Nucleus accumbens (tissue), 56 donors: ENCODE data around the gene SEPTIN12.
"Not testable (repeated sequence)": the region's sequence is repeated elsewhere in the genome, so short reads cannot be mapped to it uniquely, and the experiment has no call there.

Source experiments
- DNase-seq, 56 donors: peaks; one replicate each; lab custom pipeline; 2025; lab: John Stamatoyannopoulos, UW

Gene SEPTIN12

GRCh38 chr16:4760221-4760910 lies 27.8 kb downstream of the SEPTIN12 start:
- DNase-seq, result no peak

DNA sequence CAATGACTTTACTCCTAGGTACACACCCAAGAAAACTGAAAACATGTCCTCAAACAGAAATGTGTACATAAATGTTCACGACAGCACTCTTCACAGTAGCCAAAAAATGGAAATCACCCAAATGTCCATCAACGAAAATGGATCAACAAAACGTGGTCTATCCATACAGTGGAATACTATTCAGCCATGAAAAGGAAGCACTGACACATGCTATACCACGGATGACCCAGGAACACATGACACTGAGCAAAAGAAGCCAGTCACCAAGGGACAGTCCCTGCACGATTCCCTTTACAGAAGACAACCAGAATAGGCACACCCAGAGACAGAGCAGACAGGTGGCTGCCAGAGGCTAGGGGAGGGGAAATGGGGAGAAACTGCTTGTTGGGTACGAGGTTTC lies 32.5 kb downstream of the SEPTIN12 start:
- DNase-seq, result no peak

GRCh38 chr16:4754865-4755264 lies 33.3 kb downstream of the SEPTIN12 start:
- DNase-seq, result no peak

DNA sequence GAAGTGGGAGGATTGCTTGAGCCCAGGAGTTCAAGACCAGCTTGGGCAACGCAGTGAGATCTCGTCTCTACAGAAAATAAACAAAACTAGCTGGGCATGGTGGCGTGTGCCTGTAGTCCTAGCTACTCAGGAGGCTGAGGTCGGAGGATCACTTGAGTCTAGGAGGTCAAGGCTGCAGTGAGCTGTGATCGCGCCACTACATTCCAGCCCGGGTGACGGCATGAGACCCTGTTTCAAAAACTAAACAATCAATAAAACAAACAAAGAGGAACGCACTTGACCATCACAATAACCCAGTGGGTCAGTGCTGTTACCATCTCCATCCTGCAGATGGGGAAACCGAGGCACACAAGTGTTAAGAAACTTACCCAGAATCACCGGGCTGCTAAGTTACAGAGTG lies 34.9 kb downstream of the SEPTIN12 start:
- DNase-seq, result no peak

DNA sequence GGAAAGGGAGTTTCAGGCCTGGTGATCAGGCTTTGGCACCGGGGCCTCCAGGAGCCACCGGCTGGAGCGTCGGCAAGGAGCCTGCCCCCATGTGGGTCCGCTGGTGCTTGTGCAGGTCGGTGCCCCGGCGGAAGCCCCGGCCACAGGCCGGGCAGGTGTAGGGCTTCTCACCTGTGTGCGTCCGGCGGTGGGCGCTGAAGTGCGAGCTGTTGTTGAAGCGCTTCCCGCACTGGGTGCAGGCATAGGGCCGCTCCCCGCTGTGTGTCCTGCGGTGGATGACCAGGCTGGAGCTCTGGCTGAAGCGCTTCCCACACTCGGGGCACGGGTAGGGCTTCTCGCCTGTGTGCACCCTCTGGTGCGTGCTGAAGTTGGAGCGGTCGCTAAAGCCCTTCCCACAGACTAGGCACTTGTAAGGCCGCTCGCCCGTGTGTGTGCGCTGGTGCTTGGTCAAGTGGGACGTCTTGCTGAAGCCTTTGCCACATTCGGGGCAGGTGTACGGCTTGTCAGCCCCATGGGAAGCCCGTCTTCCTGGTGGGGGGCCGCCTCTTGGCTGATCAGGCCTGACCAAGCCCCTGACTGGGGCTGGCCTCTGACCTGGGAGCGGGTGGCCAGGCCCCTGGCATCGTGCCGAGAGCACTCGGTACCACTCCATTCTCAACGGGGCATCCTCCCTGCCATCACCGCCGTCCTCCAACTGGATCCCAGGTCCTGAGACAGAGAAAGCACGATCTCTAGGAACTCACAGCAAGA lies 35.6 kb downstream of the SEPTIN12 start:
- DNase-seq, result no peak

GRCh38 chr16:4750896-4751295 lies 37.2 kb downstream of the SEPTIN12 start:
- no peak for DNase-seq

GRCh38 chr16:4749700-4750257 lies 38.4 kb downstream of the SEPTIN12 start:
- DNase-seq, result no peak

DNA sequence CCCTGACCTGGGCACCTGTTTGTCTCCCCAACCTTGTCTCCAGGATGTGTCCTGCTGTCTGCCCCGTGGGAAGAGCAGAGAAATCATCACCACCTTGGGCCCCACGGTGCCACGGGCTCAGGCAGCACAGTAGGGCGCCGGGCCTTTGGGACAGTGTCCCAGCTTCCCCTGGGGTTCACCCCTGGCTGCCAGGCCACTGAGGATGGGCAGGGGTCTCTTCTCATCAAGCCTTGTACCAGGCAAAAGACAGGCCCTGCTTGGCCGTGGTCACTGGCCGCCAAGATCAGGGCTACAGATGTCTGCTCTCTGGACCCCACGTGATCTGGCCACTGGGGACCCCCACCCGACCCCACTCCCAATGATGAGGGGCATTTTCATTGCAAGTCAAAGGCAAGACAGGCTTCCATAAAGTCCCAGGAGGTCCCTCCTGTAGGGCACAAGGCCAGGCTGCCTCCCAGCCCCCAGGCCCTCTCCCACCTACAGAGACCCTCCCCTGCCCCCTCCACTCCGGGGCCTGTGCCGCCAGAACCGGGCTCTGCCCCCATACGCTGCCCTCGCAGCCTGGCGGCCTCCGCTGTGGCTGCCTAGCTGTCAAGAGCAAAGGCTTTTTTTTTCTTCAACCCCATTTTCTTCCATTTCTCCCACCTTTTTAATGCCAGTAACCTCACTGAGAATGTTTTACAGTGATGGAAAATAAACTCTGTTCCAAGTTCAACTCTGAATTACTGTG lies 39.3 kb downstream of the SEPTIN12 start:
- no peak for DNase-seq

DNA sequence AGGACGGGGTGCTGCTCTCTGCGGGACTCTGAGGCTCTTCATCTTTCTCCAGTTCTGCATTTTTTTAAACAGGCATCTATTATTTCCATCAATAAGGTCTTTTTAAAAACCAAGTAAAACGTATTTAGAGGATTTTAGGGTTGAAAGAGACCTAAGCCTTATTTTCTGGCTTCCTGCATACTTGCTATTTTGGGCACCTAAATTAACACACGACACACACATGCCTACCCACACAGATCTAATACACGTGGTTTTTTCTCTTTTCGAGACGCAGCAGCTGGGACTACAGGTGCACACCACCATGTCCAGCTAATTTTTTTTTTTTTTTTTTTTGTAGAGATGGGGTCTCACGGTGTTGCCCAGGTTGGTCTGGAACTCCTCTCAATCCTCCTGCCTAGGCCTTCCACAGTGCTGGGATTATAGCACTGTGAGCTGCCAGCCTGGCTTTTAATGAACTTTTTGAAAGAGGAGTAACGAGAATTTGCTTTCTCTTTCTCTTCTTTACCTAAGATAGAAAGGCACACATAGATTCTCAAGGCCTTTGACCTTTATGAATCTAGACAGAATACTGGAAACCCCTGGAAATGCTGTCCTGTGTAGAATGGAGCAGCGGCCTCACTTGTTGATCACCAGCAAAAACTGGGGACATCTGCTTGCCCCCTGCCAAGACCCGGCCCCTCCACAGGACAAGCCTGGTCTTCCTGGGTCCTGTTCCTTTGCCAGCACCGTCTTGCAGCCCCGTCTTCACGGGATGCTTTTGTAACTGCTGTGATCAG lies 40.1 kb downstream of the SEPTIN12 start:
- peak in 2 of 56 donors; percentile 13 to 16 for DNase-seq

DNA sequence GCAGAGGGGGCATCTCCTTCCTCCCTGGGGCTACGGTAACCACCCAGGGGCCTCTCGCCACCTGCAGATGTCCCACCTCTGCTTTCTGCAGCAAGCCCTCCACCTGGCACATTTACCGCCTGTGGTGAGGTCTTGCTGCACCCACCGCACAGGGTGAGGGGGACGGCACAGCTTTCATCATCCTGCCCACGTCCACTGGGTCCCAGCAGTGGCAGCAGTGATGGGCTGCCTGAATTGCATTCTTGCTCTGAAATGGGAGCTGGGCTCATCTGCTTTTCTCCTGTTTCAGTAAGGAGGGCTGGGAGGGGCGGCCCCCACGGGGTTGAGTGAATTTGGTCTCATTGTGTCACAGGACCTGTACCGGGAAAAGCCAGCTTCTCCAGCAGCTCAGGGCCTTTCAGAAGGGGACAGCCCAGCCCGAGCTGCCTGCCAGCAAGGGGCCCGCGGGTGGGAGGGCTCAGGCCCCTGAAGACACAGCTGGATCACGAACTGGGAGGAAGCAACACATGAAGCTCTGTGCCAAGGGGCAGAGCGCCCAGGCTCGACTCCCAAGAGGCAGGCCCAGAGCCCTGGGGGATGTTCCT lies 41.1 kb downstream of the SEPTIN12 start:
- peak in 21 of 56 donors; percentile 5 to 42 (median 26) for DNase-seq

DNA sequence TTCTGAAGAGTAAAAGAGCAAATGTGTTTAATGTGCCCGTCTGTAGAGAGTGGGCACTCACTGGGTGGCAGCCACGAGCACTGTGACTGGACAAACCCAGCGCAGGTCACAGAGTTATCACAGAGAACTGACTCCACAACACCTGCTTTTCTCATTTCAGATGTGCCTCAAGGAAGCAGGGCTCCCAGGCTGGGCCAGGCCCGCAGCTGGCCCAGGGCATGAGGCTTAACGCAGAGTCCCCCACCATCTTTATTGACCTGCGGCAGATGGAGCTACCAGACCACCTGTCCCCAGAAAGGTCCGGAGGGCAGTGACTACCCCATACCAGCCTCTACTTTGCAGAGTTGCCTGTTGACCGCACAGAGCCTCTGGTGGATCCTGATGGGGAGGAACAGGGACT lies 41.9 kb downstream of the SEPTIN12 start:
- no peak for DNase-seq

GRCh38 chr16:4745274-4745569 lies 42.9 kb downstream of the SEPTIN12 start:
- DNase-seq, result no peak

GRCh38 chr16:4744555-4745273 lies 43.4 kb downstream of the SEPTIN12 start:
- no peak for DNase-seq

DNA sequence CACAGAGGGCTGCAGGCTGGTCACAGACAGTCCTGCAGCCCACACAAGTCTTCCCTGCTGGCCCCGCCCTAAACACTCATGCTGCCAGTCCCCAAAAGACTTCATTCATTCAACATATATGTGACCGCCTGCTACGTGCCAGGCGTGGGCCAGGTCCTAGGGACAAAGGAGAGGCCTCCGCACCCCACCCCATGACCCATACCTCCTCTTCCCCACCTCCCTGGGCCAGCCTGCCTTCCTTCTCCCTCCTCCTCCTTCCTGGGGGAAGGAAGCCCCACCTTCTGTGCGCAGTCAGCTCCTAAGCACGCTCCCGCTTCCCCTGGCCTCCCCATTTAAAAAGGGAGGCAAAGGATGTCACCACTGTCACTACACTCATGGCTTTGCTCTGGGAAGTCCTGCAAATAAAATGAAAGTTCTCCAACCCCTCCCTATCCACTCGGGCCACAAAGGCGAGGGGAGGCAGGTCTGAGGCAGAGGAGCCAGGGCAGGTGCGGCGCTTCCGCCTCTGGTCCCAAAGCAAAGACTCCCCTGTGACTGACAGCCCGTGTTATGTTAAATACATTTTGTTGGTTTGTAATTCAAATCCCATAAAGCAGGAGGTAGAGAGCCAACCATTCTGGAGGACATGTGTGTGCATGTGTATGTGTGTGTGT lies 44.8 kb downstream of the SEPTIN12 start:
- DNase-seq, result no peak

DNA sequence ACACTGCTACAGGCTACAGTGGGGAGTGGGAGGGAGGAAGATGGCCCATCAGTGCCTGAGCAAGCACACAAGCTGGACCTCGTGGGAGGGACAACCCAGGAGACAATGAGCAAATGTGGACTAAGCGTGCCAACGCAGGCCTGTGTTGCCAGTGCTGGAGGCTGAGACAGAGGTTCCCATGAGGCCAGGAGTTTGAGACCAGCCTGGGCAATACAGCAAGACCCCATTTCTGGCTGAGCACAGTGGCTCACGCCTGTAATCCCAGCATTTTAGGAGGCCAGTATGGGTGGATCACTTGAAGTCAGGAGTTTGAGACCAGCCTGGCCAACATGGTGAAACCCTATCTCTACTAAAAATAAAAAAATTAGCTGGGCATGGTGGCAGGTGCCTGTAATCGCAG lies 49.8 kb downstream of the SEPTIN12 start:
- not testable (repeated sequence) for DNase-seq

- DNase-seq, result no peak
Measured at GRCh38 chr16:4737545-4737944, 50.6 kb downstream of the SEPTIN12 start.

DNA sequence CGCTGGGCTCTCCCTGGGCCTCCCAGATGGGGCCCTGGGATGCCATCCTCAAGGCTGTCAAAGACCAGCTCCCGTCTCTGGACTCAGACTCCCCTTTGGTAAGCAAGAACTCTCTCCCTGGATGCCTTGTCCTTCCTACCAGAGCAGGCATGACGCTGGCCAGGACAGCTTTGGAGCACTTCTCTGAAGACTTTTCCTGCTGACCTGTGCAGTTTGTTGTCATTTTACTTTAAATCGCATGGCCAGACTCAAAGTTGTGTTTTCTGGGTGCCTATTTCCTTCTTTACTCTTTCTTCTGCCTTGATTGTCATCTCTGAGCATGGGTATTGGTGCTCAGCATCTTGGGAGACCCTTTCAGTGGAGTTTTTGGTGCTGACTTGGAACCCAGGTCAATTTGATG lies 51.6 kb downstream of the SEPTIN12 start:
- no peak for DNase-seq

DNA sequence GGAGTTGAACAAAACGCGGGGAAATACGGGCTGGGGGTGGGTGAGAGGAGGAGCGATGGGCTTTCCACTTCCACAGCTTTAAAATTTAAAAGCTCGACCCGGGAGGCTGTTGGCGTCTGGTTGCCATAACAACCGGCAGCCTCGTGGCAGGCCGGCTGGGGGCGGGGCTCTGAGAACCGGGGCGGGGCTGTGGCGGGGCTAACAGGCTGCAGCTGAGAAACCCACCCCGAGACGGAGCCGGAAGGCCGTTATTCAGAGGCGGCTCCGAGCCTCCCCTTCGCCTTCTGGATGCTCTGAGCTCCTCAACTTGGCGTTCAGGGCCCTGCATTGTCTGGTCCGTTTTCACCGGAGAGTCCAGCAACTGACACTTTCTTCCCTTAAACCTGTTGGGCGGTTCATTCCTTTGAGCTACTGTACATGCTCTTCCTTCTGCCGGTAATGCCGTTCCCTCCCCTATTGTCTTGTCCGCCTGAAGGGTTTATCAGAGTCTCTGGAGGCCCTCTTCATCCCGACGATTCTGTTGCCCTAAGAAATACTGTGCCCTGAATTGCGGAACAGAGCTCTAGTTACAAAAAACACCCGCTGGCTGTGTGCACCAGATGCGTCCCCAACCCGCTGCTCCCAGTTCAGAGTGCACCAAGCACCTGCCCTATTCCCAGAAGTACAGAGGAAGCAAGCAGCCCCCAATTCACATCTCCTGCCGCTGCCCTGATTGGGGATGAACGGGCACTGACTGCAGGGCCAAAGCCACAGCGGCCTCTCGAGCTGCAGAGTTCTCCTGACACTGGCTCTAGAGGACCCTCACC lies 53.2 kb downstream of the SEPTIN12 start:
- DNase-seq, result peak; percentile 28 to 91 (median 76)
